H1 (cell line): ENCODE data around the gene PPP1R3C. TPM values are rescaled to one million over a fixed set of nuclear protein-coding genes. Genes with fewer than 3 reads are reported as not detected.

Experiments
- CHD7 ChIP-seq: fragments of 300-600 bp; sonication (generic); IDR thresholded peaks from 2 replicates; pipeline ENCODE4 v1.7.1; 2012; ENCODE audit warnings: low read length, moderate library complexity, mild to moderate bottlenecking, inconsistent platforms; ENCODE audit not compliant: insufficient replicate concordance
- NANOG ChIP-seq: IDR thresholded peaks from 2 replicates; pipeline ENCODE4 v1.6.1; 2011; ENCODE audit warnings: low read length, low read depth, mild to moderate bottlenecking, inconsistent platforms; ENCODE audit not compliant: insufficient read depth, poor library complexity, severe bottlenecking
- NRF1 ChIP-seq: IDR thresholded peaks from 2 replicates; pipeline ENCODE4 v1.6.1; 2011; ENCODE audit warnings: mild to moderate bottlenecking, low read depth, low read length, improper control_type of control experiment
- SIX5 ChIP-seq: IDR thresholded peaks from 2 replicates; pipeline ENCODE4 v1.6.1; 2011; ENCODE audit warnings: mild to moderate bottlenecking, low read depth, low read length
- TBP ChIP-seq: IDR thresholded peaks from 2 replicates; pipeline ENCODE4 v1.6.1; 2011; ENCODE audit warnings: low read depth, low read length, improper control_type of control experiment
- polyA plus RNA-seq, 7 experiments: library from polyadenylated mRNA; depleted of rRNA in 3 of 7; stranded (reverse) in 5 of 7; unstranded in 2 of 7; fragments of >200 nt in 5 of 7; fragments of 200-250 nt in 2 of 7; gene quantifications; 1 replicate in 5 of 7; 2 replicates in 1 of 7; 4 replicates in 1 of 7; pipeline versions ENCODE4 v1.2.1 to v1.2.3, GENCODE V29; 2011 to 2013; ENCODE audit warnings: missing spikeins in 2 of 7, mixed read lengths in 2 of 7
- total RNA-seq: library from RNA; stranded (reverse); fragmentation: NEBNext Ultra II Directional; extraction: Animal tissue kit (Norgen Biotek cat#: 25700); gene quantifications from 2 replicates; pipeline ENCODE4 v1.2.1, GENCODE V29; 2021

Gene PPP1R3C
- total and polyA plus RNA-seq, 2 of the 8 experiments (the other 6 are each of a cell fraction or from before 2014, with no cell fraction given), result 1.3 TPM

GRCh38 chr10:91664426-91664825 is 31.6 kb upstream of the PPP1R3C start (continued):
- TF ChIP-seq CHD7 (no peak), NRF1 (no peak), SIX5 (no peak), TBP (no peak), NANOG (no peak)
